C4-2B (cell line): ENCODE results near the gene STAC3.

Experiments used
- ZFX ChIP-seq: fragments of 450-650 bp; IDR thresholded peaks from 2 replicates; pipeline ENCODE4 v1.6.1; 2017
- TF ChIP-seq, protein P1 (sequence below): fragments of 450-650 bp; conservative IDR thresholded peaks from 2 replicates; pipeline ENCODE4 v1.5.1; 2017; ENCODE audit warnings: mild to moderate bottlenecking

DNA sequence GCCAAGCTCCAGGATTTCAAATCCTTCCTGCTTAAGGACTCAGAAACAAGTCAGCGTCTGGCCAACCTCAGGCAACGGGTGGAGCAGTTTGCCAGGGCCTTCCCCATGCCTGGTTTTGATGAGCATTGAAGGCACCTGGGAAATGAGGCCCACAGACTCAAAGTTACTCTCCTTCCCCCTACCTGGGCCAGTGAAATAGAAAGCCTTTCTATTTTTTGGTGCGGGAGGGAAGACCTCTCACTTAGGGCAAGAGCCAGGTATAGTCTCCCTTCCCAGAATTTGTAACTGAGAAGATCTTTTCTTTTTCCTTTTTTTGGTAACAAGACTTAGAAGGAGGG, 16.8 kb downstream of the STAC3 start:
- TF ChIP-seq, protein P1, sequence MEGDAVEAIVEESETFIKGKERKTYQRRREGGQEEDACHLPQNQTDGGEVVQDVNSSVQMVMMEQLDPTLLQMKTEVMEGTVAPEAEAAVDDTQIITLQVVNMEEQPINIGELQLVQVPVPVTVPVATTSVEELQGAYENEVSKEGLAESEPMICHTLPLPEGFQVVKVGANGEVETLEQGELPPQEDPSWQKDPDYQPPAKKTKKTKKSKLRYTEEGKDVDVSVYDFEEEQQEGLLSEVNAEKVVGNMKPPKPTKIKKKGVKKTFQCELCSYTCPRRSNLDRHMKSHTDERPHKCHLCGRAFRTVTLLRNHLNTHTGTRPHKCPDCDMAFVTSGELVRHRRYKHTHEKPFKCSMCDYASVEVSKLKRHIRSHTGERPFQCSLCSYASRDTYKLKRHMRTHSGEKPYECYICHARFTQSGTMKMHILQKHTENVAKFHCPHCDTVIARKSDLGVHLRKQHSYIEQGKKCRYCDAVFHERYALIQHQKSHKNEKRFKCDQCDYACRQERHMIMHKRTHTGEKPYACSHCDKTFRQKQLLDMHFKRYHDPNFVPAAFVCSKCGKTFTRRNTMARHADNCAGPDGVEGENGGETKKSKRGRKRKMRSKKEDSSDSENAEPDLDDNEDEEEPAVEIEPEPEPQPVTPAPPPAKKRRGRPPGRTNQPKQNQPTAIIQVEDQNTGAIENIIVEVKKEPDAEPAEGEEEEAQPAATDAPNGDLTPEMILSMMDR = no peak
- TF ChIP-seq ZFX = no peak
